Right atrium auricular region (tissue), 2 donors: ENCODE measurements around the gene HES5. TPM values are rescaled to one million over a fixed set of nuclear protein-coding genes. Genes with fewer than 3 reads are reported as not detected.

ENCODE experiments used
- DNase-seq: peaks from one replicate; pipeline ENCODE4 v3.0.0-alpha.2; 2019; ENCODE audit warnings: low spot score
- H3K27ac ChIP-seq, 2 donors: fragments of 200-600 bp; sonication (generic); 1 replicate in 1 of 2; 2 replicates in 1 of 2; pipeline ENCODE4 v1.5.1; 2016 to 2019
- H3K27me3 ChIP-seq, 2 donors: fragments of 200-600 bp; sonication (generic); one replicate each; pipeline versions ENCODE4 v1.5.1 to v1.6.0; 2017 to 2019
- H3K36me3 ChIP-seq: fragments of 200-600 bp; sonication (generic); one replicate; pipeline ENCODE4 v1.5.1; 2016
- H3K4me1 ChIP-seq, 2 donors: fragments of 200-600 bp; sonication (generic); one replicate each; pipeline versions ENCODE4 v1.5.1 to v1.6.0; 2017 to 2019
- H3K4me3 ChIP-seq, 2 donors: fragments of 200-600 bp; sonication (generic); 1 replicate in 1 of 2; 2 replicates in 1 of 2; pipeline ENCODE4 v1.5.1; 2017 to 2019; ENCODE audit warnings: mild to moderate bottlenecking in 1 of 2, moderate library complexity in 1 of 2
- H3K9me3 ChIP-seq, 2 donors: fragments of 200-600 bp; sonication (generic); one replicate each; pipeline ENCODE4 v1.5.1; 2019
- total RNA-seq, 2 donors: library from RNA; depleted of rRNA; stranded (reverse); fragments of >200 nt; gene quantifications; one replicate each; pipeline ENCODE4 v1.1.0, GENCODE V29; 2016
- TF ChIP-seq, protein P1 (sequence below), 2 donors: fragments of 200-600 bp; sonication (generic); IDR thresholded peaks; one replicate each; pipeline ENCODE4 v1.5.1; 2019; ENCODE audit warnings: antibody characterized with exemption in 2 of 2

Gene HES5
- total RNA-seq, 2 donors from 2014 or later, result not detected

GRCh38 chr1:2493218-2493617 is 36.8 kb downstream of the HES5 start:
- Histone ChIP-seq H3K9me3 (peaks cover 0 to 5% of the 10 kb centered on the region in 2 donors), H3K36me3 (no peaks in the 10 kb centered on the region), H3K4me1 (no peaks in the 10 kb centered on the region), H3K4me3 (no peak overlapping the region), H3K27ac (no peak overlapping the region), H3K27me3 (no peaks in the 10 kb centered on the region)
- no peak for DNase-seq
- TF ChIP-seq, protein P1, sequence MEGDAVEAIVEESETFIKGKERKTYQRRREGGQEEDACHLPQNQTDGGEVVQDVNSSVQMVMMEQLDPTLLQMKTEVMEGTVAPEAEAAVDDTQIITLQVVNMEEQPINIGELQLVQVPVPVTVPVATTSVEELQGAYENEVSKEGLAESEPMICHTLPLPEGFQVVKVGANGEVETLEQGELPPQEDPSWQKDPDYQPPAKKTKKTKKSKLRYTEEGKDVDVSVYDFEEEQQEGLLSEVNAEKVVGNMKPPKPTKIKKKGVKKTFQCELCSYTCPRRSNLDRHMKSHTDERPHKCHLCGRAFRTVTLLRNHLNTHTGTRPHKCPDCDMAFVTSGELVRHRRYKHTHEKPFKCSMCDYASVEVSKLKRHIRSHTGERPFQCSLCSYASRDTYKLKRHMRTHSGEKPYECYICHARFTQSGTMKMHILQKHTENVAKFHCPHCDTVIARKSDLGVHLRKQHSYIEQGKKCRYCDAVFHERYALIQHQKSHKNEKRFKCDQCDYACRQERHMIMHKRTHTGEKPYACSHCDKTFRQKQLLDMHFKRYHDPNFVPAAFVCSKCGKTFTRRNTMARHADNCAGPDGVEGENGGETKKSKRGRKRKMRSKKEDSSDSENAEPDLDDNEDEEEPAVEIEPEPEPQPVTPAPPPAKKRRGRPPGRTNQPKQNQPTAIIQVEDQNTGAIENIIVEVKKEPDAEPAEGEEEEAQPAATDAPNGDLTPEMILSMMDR (IDR thresholded peaks at IDR 0.05), result no peak

DNA sequence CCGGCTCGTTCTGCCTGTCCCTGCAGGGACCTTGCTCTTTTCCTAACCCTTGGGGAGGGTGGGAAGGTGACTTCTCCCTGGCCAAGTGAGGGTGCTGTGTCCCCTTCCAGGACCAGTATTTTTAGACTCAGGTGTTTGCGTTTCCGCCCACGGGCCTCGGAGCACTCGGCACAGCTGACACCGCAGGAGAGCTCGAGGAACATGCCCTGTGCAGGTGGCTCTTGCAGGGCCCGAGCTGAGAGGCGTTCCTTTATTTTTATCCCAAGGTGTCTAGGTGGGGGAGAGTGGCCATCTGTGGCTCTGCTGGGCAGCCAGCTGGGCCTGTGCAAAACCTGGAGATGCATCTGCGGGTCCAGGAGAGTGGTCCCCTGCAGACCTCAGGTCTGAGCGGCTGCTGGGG is 38.0 kb downstream of the HES5 start:
- no peaks in the 10 kb centered on the region for H3K36me3 ChIP-seq
- H3K9me3 ChIP-seq, result peaks cover 0 to 5% of the 10 kb centered on the region in 2 donors
- DNase-seq, result no peak
- no peaks in the 10 kb centered on the region for H3K27me3 ChIP-seq
- no peaks in the 10 kb centered on the region for H3K4me1 ChIP-seq
- no peak overlapping the region for H3K27ac ChIP-seq
- TF ChIP-seq, protein P1 (IDR thresholded peaks at IDR 0.05), result no peak
- H3K4me3 ChIP-seq, result no peak overlapping the region

DNA sequence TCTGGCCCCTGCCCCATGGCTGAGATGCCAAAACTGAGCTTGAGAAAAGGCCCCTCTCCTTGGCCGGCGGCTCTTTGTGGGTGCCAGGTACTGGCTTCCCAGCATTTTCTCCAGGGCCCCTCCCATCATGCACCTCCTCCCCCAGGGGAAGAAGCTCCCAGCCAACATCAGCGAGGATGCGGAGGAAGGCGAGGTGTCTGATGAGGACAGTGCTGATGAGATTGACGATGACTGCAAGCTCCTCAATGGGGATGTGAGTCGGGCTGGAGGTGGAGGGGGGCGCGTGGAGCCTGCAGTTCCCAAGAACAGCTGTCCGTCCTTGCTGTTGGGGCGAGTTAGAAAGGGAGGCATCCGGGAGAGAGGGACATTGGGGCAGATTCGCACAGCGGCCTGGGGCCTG is 40.4 kb downstream of the HES5 start:
- TF ChIP-seq, protein P1 (IDR thresholded peaks at IDR 0.05), result no peak

GRCh38 chr1:2488688-2489087 is 41.4 kb downstream of the HES5 start:
- H3K27ac ChIP-seq, result no peak overlapping the region
- H3K4me3 ChIP-seq, result no peak overlapping the region
- DNase-seq, result no peak
- H3K27me3 ChIP-seq, result no peaks in the 10 kb centered on the region
- no peaks in the 10 kb centered on the region for H3K4me1 ChIP-seq
- H3K9me3 ChIP-seq, result peaks cover 0 to 5% of the 10 kb centered on the region in 2 donors
- H3K36me3 ChIP-seq, result no peaks in the 10 kb centered on the region
- TF ChIP-seq, protein P1 (IDR thresholded peaks at IDR 0.05), result no peak

More for the DNA sequence above, 40.4 kb downstream of the HES5 start:
- no peaks in the 10 kb centered on the region for H3K4me1 ChIP-seq
- no peaks in the 10 kb centered on the region for H3K36me3 ChIP-seq
- DNase-seq, result no peak
- H3K27me3 ChIP-seq, result no peaks in the 10 kb centered on the region
- no peak overlapping the region for H3K4me3 ChIP-seq
- H3K9me3 ChIP-seq, result peaks cover 0 to 5% of the 10 kb centered on the region in 2 donors
- no peak overlapping the region for H3K27ac ChIP-seq

GRCh38 chr1:2486558-2486957 is 43.5 kb downstream of the HES5 start:
- Histone ChIP-seq H3K36me3 (no peaks in the 10 kb centered on the region), H3K27me3 (no peaks in the 10 kb centered on the region), H3K9me3 (peaks cover 0 to 5% of the 10 kb centered on the region in 2 donors), H3K27ac (no peak overlapping the region), H3K4me3 (no peak overlapping the region), H3K4me1 (no peaks in the 10 kb centered on the region)
- TF ChIP-seq, protein P1 (IDR thresholded peaks at IDR 0.05), result no peak
- no peak for DNase-seq

DNA sequence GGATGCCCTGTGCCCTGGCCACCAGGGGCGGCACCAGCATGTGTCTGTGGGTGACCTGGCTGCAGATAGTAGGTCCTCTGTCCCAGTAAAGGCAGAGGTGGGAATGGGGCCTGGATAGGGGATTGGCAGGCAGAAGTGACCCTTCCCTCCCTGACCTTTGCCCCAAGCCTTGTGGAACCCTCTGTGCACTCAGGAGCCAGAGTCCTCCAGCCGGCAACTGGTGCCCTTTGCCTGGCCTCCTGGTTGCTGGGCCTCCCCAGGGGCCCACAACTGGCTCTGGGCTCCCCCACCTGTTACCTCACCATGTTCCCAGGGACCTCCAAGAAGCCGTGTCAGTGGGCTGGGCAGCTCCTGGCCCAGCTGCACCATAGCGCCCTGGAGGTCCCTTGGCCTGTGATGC is 44.0 kb downstream of the HES5 start:
- Histone ChIP-seq H3K9me3 (peaks cover 0 to 5% of the 10 kb centered on the region in 2 donors), H3K4me3 (no peak overlapping the region), H3K4me1 (no peaks in the 10 kb centered on the region), H3K36me3 (no peaks in the 10 kb centered on the region), H3K27ac (no peak overlapping the region), H3K27me3 (no peaks in the 10 kb centered on the region)
- no peak for DNase-seq
- TF ChIP-seq, protein P1 (IDR thresholded peaks at IDR 0.05), result no peak
